ENCODE measurements around the gene CST11.

DNA sequence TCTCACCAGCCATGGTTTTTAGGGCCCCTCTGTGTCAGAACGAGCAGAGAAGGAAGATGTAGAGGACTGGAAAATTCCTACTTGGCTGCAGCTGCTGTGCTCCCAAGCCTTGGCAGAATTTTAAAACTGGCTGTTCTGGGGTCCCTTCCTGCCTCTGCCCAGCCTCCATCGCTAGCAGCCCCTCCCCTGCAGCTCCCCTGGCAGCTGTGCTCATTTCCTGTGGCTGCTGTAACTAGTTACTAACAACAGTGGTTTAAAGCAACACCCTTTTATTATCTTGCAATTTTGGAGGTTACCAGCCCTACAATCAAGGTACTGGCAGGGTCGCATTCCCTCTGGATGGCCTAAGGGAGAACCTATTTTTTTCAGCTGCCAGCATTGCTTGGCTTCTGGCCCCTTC is 3.7 kb upstream of the CST11 start:
- TF ChIP-seq, protein P1, sequence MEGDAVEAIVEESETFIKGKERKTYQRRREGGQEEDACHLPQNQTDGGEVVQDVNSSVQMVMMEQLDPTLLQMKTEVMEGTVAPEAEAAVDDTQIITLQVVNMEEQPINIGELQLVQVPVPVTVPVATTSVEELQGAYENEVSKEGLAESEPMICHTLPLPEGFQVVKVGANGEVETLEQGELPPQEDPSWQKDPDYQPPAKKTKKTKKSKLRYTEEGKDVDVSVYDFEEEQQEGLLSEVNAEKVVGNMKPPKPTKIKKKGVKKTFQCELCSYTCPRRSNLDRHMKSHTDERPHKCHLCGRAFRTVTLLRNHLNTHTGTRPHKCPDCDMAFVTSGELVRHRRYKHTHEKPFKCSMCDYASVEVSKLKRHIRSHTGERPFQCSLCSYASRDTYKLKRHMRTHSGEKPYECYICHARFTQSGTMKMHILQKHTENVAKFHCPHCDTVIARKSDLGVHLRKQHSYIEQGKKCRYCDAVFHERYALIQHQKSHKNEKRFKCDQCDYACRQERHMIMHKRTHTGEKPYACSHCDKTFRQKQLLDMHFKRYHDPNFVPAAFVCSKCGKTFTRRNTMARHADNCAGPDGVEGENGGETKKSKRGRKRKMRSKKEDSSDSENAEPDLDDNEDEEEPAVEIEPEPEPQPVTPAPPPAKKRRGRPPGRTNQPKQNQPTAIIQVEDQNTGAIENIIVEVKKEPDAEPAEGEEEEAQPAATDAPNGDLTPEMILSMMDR (IDR thresholded peaks at IDR 0.05), result no peak
- TF ChIP-seq EP300 (IDR thresholded peaks at IDR 0.05) (no peak), POLR2A (IDR thresholded peaks at IDR 0.05) (no peak)

Measured in tibial nerve (tissue), 4 donors.